Pons (tissue), 1 donor: ENCODE results near the gene NHLRC2.
"Not testable (repeated sequence)": the region's sequence is repeated elsewhere in the genome, so short reads cannot be mapped to it uniquely, and the experiment has no call there.

Experiments
- DNase-seq: peaks from one replicate; pipeline ENCODE4 v3.0.0-alpha.2; 2016; ENCODE audit warnings: low spot score

Gene NHLRC2

DNA sequence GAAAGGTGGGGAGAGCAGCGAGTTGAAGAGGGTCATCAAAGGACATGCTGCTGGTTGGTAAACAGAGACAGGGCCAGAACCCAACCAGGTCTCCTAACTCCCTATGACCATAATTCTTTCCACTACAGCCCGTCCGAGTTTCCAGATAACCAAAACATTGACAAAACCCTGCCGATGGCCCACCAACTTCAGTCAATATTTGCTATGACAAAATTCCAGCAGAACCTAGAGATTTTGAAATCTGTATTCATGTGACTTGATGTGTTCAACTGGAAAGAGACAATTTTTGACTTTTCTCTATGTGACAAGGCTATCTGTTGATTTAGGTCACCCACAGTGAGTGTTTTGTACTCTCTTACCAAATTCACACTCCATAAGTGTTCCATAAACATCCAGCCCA, 86.7 kb downstream of the NHLRC2 start:
- no peak for DNase-seq

DNA sequence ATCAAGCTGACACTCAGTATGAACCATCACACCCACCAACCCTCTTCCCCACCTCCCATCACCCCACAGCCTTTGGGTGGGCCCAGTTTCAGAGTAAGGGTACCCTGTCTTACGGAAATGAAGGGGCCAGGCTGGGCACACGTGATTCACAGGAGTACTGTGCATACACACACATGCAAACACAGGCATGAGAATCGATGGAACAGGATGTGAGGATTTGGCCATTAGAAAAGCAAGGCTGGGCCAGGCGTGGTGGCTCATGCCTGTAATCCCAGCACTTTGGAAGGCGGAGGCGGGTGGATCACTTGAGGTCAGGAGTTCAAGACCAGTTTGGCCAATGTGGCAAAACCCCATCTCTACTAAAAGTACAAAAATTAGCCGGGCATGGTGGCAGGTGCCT, 88.7 kb downstream of the NHLRC2 start:
- not testable (repeated sequence) for DNase-seq

DNA sequence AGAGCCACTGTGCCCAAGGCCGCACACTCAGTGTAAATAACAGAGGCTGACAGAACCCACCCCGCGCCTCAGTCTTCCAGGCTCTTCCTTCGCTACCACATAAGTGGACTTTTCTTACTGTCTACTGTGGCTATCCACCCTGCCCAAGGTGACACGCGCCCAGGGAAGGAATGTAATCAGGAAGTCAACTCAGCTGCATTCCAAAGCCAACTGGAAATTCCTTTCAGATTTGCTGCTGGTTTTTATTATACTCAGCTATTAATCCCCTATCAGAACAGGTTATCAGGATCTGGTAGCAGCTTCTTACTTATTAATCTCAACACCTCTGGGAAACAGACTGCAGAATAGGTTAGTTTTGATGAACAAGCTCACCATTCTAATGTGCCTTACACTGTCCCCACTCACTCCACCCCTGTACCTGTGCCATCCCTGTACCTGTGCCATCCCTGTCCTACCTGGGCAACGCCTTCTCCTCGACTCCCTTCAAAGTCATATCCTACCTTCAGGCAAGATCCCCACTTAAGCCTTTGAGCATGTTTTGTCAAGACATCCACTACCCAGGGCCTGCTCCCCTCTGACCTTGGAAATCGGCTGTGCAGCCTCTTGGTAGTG, 90.7 kb downstream of the NHLRC2 start:
- no peak for DNase-seq

DNA sequence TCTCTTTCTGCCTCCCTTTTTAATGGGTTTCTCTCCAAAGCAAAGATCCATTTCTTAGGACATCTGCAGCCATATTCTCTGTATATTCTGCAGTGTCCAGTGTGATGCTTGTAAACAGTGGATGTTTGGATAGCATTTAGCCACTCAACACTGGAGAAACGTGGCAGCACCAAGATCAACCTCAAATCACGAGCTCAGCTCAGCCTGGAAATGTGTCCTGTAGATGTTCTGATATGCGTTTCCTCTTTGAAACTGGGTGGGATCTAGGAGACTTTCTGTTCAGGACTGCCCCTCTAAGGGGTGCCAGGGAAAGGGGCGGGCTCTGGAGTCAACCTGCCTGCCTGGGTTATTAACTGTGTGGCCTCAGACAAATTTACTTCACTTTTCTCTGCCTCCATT, 91.2 kb downstream of the NHLRC2 start:
- DNase-seq = no peak

DNA sequence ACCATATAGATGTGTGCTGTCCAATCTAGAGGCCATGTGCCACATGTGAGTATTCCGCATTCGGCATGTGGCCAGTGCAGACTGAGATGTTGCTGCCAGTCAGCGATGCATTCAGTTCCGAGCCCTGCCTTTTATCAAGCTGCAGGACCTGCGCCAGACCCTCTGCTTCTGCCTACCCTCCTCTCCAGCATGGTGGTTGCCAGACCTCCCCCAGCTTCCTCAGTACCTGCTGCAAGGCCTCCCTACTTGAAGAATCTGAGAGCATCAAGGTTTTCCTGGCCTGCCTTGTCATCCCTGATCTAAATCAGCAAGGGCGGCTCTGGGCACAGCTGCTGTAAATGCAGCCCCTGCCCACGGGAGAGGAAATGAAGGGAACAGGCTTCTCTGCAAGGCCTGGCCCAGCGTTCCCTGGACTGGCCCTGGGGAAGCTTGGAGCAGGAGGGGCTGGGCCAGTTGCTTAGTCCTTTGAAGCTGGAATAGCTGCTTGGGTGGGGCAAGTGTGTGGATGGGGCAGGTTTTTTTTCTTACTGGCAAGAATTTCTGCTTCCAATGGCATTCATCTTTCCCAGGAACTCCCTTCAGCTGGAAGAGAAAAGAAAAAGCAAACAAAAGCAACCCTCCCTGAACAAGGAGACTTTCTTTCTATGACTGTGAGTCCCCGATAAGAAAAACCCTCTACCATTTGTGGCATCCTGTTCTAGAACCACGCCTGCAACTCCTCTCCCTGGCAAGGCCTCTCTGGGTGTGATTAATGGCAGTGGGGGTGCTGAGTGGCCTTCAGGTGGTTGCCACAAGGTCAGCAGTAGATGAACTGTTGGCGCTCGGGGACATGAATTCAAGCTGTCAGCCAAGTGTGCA, 93.0 kb downstream of the NHLRC2 start:
- no peak for DNase-seq

DNA sequence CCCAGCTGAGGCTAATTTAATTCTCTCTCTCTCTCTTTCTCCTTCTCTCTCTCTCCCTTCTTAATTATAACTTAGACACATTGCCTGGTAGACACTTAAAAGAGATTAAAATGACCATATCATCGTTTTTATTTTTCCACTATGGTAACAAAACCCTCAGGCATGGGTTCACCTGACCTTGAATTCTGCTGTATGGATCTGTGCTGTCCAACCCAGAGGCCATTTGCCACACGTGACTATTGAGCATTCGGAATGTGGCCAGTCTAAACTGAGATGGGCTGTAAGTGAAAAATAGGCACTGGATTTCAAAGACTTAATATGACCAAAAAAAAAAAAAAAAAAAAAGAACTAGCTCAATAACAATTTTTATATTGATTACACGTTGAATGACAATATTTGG, 93.6 kb downstream of the NHLRC2 start:
- no peak for DNase-seq

DNA sequence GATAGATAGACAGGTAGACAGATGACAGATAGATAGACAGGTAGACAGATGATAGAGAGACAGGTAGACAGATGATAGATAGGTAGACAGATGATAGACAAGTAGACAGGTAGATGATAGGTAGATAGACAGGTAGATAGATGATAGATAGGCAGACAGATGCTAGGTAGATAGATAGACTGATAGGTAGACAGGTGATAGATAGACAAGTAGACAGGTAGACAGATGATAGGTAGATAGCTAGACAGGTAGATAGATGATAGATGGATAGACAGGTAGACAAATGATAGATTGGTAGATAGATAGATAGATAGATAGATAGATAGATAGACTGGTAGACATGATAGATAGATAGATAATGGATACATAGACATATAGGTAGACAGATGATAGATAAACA, 95.8 kb downstream of the NHLRC2 start:
- no peak for DNase-seq

DNA sequence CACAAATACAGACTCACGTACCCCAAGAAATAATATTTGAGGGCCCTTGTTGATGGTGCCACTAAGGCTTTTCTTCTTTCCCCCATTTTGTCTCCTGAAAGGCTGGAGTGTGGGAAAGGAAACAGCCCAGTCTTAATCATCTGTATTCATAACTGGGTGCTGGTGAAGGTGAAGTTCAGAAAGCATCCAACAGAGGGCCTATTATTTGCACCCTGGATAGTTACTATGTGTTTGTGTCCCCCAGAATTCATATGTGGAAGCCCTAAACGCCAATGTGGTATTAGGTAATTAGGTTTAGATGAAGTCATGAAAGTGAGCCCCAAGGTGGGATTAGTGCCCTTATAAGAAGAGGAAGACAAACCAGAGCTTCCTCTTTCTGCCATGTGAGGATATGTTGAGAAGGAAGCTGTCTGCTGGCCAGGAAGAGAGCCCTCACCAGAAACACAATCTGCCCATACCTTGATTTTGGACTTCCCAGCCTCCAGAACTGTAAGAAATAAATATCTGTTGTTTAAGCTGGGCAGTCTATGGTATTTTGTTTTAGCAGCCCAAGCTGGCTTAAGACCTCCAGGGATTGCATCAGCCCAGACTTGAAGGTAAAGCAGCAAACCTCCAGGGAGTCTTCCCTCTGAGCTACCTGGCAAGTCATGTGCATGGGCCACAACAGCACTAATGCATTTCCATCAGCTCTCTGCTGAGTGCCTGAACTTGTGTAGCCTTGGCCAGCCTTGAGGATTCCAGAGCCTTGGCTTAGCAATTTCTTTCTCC, 99.2 kb downstream of the NHLRC2 start:
- no peak for DNase-seq

DNA sequence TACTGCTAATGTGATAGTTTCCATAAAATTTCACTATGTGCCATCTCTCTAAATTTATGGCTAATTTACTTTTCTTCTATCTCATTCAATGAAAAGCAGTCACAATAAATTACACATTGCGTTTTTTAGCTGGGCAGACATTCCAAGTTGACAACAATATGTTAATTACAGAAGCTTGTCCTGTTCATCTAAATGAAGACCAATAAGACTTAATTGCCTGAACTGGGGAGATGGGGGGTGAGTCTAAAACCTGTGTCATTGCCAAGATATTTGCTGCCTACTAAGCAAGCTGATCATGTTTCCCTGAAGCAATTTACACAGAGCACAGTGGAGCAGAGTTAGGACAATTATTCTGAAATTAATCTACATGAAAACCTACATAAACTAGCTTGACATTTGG, 99.9 kb downstream of the NHLRC2 start:
- no peak for DNase-seq

DNA sequence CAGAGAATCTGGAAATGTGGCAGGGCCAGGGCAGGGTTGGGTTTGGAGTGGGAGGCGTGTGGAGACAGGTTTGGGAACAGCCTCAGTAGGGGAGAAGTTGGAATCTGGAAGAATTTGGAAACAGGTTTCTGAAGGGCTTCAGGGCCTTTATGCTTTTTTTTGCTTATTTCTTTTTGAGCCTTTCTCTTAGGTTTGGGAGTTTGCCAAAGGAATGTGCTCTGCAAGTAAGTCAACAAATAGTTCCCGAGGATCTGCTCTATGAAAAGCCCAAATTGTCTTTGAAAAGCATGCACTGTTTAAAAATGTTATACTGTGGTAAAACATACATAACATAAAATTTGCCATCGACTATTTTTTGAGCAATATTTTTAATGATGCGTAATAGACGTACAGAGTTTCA, 102.6 kb downstream of the NHLRC2 start:
- DNase-seq = peak; percentile 23

DNA sequence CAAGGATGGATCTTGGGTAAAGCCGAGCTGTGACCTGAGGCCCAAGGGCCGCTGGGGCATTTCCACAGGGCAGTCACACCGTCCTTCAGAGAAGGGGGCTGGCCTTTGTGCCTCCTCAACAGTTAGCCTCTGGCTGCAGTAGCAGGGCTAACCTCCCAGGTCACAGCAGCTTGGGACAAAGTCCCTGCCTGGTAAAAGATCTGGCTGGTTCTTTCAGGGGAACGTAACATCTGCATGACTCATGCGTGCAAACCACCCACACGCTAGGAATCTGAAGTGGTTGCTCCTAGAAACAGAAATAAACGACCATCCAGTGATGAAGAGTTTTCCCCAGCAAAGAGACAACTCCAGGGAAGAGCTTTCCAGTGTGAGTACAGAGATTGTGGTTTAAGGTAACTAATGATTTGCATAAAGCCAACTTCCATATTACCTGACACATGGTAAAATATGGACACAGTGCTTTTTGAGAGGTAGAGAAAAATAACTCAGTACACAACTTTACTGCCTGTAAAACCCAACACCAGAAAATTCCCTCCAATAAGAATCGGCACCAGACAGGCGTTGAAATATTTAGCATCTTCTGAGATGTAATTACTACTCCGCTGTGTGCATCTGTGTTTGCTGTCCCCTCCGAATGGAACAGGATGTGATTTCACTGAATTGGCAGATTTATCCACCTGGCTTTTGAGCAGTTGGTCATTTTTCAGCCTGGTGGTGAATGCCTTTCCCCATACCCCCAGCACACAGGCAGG, 104.3 kb downstream of the NHLRC2 start:
- DNase-seq = no peak

DNA sequence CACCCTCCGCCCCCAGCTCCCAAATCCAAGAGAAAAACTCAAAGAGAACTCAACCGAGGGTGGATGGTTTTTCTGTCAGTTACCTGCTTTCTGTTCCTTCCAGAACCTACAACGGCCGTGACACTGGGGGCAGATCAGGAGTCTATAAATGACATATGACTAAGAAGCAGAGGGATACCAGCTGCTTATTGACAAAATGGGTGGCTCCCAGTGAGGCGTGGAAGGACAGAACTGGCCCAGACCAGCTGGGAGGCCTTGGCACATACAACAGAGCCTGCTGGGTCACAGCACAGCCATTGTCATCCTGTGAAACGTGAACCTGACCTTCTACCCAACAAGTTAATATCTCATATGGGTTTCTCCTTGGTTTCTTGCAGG, 104.9 kb downstream of the NHLRC2 start:
- no peak for DNase-seq

DNA sequence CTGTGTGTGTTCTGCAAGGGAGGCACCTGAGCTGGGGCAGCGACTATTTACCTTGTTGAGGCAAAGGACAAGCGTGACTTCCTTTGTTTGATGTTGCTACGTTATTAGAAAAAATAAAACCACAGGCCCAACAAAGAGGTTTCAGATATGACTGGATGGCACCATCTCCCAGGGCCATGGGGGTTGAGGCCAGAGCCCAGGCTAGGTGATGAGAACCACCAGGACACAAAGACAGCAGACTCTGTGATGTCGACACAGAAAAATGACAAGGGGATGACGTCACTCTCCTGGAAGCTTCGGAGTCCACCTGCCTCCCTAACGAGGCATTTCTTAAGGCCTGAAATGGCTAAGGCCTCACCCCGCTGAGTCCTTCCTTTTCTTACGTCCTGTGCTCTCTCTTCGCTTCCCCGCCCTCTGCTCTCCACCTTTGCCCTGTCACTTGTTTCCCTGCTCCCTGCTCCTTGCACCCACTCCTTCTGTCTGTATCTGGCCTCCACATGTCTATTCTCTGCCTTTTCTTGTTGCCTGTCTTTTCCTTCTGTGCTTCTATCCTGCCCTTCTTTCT, 106.2 kb downstream of the NHLRC2 start:
- DNase-seq = no peak

DNA sequence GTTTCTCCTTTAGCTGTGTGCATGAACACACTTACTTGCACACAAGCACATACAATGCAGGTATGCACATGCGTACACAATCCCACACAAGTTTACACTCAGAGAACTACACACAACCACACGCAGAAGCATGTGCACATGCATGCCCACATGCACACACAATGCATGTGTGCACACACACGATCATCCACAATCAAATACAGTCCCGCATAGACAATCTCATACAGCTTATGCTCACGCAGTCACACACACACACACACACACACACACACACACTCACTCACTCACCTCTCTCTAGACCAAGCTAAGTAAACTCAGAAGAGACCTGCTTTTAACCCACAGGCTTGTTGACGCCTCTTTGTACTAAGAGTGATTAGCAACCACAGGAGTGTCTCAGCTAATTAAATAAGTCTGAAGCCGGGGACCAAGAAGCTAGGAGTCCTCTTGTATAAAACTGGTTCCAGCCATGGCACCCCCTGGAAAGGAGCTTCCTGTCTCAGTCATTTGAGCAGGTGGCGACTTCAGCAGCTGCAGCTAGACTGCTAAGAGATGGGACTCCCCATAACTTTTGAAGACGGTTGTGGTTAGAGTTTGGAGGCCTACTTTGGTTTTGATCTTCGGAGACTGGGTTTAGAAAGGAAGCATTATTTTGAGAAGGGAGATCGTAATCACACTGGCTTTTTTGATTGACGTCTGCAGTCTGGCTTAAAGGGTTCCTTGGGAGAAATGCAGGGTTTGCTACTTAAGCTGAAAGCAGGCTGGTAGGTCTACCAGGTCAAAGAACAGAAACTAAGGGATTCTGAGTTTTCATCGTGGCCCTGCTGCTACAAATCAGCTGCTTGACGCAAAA, 106.9 kb downstream of the NHLRC2 start:
- no peak for DNase-seq

DNA sequence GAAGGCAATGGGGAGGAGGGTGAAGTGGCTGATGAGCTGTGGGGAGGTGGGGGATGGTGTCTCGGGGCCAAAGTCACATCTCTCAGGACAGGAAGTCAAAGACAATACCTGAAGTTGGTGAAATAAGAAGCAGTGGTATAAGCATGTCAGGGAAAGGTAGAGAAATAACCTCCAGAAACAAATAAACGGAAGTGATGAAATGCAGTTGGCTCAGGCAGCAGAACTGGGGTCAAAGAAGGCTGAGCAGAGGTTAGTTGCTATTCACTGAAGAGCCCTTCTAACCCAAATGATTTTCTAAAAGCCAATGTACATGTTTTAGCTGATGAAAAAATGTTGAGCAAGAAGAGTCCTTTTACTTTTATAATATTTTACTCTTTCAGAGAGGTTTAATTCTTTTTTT, 110.6 kb downstream of the NHLRC2 start:
- no peak for DNase-seq

DNA sequence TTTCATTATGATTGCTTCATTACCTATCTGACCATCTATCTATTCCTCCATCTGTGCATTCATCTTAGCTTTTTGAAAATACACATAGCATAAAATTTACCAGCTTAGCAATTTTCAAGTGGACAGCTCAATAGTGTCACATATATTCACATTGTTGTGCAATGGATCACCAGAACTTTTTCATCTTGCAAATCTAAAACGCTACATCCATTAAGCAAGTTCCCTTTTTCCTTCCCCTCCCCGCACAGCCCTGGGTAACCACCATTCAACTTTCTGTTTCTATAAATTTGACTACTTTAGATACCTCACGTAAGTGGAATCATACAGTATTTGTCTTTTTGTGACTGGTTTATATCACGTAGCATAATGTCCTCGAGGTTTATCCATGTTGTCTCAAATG, 111.2 kb downstream of the NHLRC2 start:
- no peak for DNase-seq
